Endothelial cell of umbilical vein (primary cell): ENCODE data around the gene KLHL34. TPM values are rescaled to one million over a fixed set of nuclear protein-coding genes. Genes with fewer than 3 reads are reported as not detected.
A peak's percentile ranks its signal among the peaks of the same experiment; 100 is the strongest.

Experiments
- BruUV-seq: library from RNA; stranded (reverse); fragments of 400-500 nt; replicated peaks from 2 replicates; lab custom pipeline; 2021; lab: Mats Ljungman, UMichigan
- CTCF ChIA-PET: fragments of 300-600, 350-600 bp; sonication (Branson Sonifier 250); formaldehyde crosslinking; loops from one replicate; lab custom pipeline; 2021; ENCODE audit warnings: antibody characterized with exemption, inconsistent platforms; lab: Charles Lee
- POLR2A ChIA-PET: fragments of 300-600, 350-600 bp; sonication (Branson Sonifier 250); formaldehyde crosslinking; loops from one replicate; lab custom pipeline; 2021; ENCODE audit warnings: antibody characterized with exemption, inconsistent platforms; lab: Charles Lee
- DNase-seq: peaks from one replicate; pipeline ENCODE4 v3.0.0-alpha.2; 2011; ENCODE audit warnings: low read depth, low spot score
- FAIRE-seq: peaks from 2 replicates; lab custom pipeline; 2011; peaks lifted over from hg19 to GRCh38; lab: Jason Lieb, UNC
- H2AFZ ChIP-seq: 2 replicates; pipeline ENCODE4 v1.6.0; 2012; ENCODE audit warnings: low read depth, low read length, control low read depth, inconsistent platforms
- H3K27ac ChIP-seq: 2 replicates; pipeline ENCODE4 v1.5.1; 2011; ENCODE audit warnings: low read depth, mild to moderate bottlenecking, control low read depth, low read length, moderate library complexity; ENCODE audit not compliant: insufficient read depth
- H3K27me3 ChIP-seq, 2 experiments: 2 replicates each; pipeline versions ENCODE4 v1.6.0 to v1.6.1; 2011; ENCODE audit warnings: low read length in 2 of 2, mixed read lengths in 1 of 2; ENCODE audit not compliant: control insufficient read depth in 2 of 2, insufficient read depth in 2 of 2
- H3K36me3 ChIP-seq, 2 experiments: 2 replicates in 1 of 2; 3 replicates in 1 of 2; pipeline ENCODE4 v1.5.1; 2011; ENCODE audit warnings: low read length in 2 of 2, mild to moderate bottlenecking in 1 of 2, moderate library complexity in 1 of 2; ENCODE audit not compliant: control insufficient read depth in 2 of 2, insufficient read depth in 2 of 2; ENCODE audit errors: extremely low read depth in 1 of 2
- H3K4me1 ChIP-seq: 3 replicates; pipeline ENCODE4 v1.5.1; 2011; ENCODE audit warnings: mild to moderate bottlenecking, low read length; ENCODE audit not compliant: control insufficient read depth, insufficient read depth; ENCODE audit errors: extremely low read depth
- H3K4me2 ChIP-seq: 2 replicates; pipeline ENCODE4 v1.6.1; 2011; ENCODE audit warnings: low read length, control low read depth, mixed read lengths; ENCODE audit not compliant: insufficient read depth
- H3K4me3 ChIP-seq, 3 experiments: fragments of 200-600 bp in 1 of 3; sonication (generic), shearing (Covaris generic) in 1 of 3; replicated peaks in 1 of 3; 2 replicates each; pipeline ENCODE4 v1.5.1; 2011 to 2016; ENCODE audit warnings: control low read depth in 3 of 3, low read length in 3 of 3, mild to moderate bottlenecking in 2 of 3, inconsistent platforms in 1 of 3, low read depth in 1 of 3, moderate library complexity in 1 of 3; ENCODE audit not compliant: insufficient read depth in 1 of 3
- H3K79me2 ChIP-seq: 2 replicates; pipeline ENCODE4 v1.6.0; 2012; ENCODE audit warnings: low read length, inconsistent platforms; ENCODE audit not compliant: control insufficient read depth, insufficient read depth
- H3K9ac ChIP-seq: replicated peaks from 2 replicates; pipeline ENCODE3; 2011; ENCODE audit warnings: low read length, control low read depth; ENCODE audit not compliant: insufficient read depth; ENCODE audit errors: extremely low read depth
- H3K9me1 ChIP-seq: replicated peaks from 3 replicates; pipeline ENCODE4 v1.6.0; 2011; ENCODE audit warnings: mild to moderate bottlenecking, low read length; ENCODE audit not compliant: control insufficient read depth, insufficient read depth; ENCODE audit errors: extremely low read depth
- H3K9me3 ChIP-seq: replicated peaks from 2 replicates; pipeline ENCODE4 v1.5.1; 2012; ENCODE audit warnings: low read length, inconsistent platforms; ENCODE audit not compliant: control insufficient read depth, insufficient read depth
- H4K20me1 ChIP-seq: replicated peaks from 2 replicates; pipeline ENCODE3; 2011; ENCODE audit warnings: mild to moderate bottlenecking, low read length; ENCODE audit not compliant: control insufficient read depth, insufficient read depth; ENCODE audit errors: extremely low read depth
- CTCF ChIP-seq, 2 donors: IDR thresholded peaks; 1 replicate in 1 of 2; 2 replicates in 1 of 2; pipeline ENCODE4 v1.5.1; 2011; ENCODE audit warnings: low read length in 2 of 2, mild to moderate bottlenecking in 2 of 2, moderate library complexity in 2 of 2, control low read depth in 1 of 2, inconsistent platforms in 1 of 2, low read depth in 1 of 2; ENCODE audit not compliant: insufficient read depth in 1 of 2; ENCODE audit errors: extremely low read depth in 1 of 2
- EZH2 ChIP-seq: IDR thresholded peaks from 2 replicates; pipeline ENCODE4 v1.6.1; 2012; ENCODE audit warnings: borderline replicate concordance, low read depth, mild to moderate bottlenecking, moderate library complexity, low read length, inconsistent platforms; ENCODE audit not compliant: severe bottlenecking
- FOS ChIP-seq: IDR thresholded peaks from 2 replicates; pipeline ENCODE4 v1.6.1; 2011; ENCODE audit warnings: mild to moderate bottlenecking, low read length, moderate library complexity, borderline replicate concordance; ENCODE audit not compliant: insufficient read depth
- GATA2 ChIP-seq: IDR thresholded peaks from 2 replicates; pipeline ENCODE4 v1.7.0; 2011; ENCODE audit warnings: low read depth, mild to moderate bottlenecking, moderate library complexity, mixed read lengths, low read length; ENCODE audit not compliant: insufficient read length, insufficient read depth
- JUN ChIP-seq: IDR thresholded peaks from 2 replicates; pipeline ENCODE4 v1.6.1; 2011; ENCODE audit warnings: borderline replicate concordance, low read depth; ENCODE audit not compliant: insufficient read length, insufficient read depth
- MYC ChIP-seq: IDR thresholded peaks from one replicate; pipeline ENCODE4 v1.6.1; 2011; ENCODE audit warnings: mild to moderate bottlenecking, low read depth, low read length
- POLR2A ChIP-seq: IDR thresholded peaks from 2 replicates; pipeline ENCODE4 v1.6.1; 2012; ENCODE audit warnings: low read depth, mild to moderate bottlenecking, control low read depth, low read length
- POLR2AphosphoS5 ChIP-seq: IDR thresholded peaks from 2 replicates; pipeline ENCODE4 v1.6.1; 2012; ENCODE audit warnings: low read depth, mild to moderate bottlenecking, control low read depth, low read length, moderate library complexity; ENCODE audit not compliant: insufficient read depth
- dilution Hi-C: fragments of 300-500 bp; cut with MboI; formaldehyde crosslinking; loops from one replicate; pipeline ENCODE4 v1.15.0; 2019; ENCODE audit warnings: low sequenced_read_pairs; ENCODE audit not compliant: extremely low pct_ligation_motif_present
- intact Hi-C: fragments of 100-400 bp; cut with micrococcal nuclease; formaldehyde crosslinking; loops from one replicate; pipeline ENCODE4 v1.10.0; 2022
- polyA plus RNA-seq, 4 experiments: library from polyadenylated mRNA; depleted of rRNA in 3 of 4; stranded (reverse) in 3 of 4; unstranded in 1 of 4; fragments of >200 nt; gene quantifications; 2 replicates each; pipeline versions ENCODE4 v1.2.1 to v1.2.3, GENCODE V29; 2011 to 2012; ENCODE audit warnings: missing spikeins in 1 of 4
- total RNA-seq: library from RNA; stranded (reverse); gene quantifications from 2 replicates; pipeline ENCODE4 v1.2.3, GENCODE V29; 2021
- TF ChIP-seq, protein P1 (sequence below): IDR thresholded peaks from 2 replicates; pipeline ENCODE4 v1.6.1; 2011; ENCODE audit not compliant: insufficient read depth, insufficient read length

Gene KLHL34
- total and polyA plus RNA-seq, 2 donors (not counting 3 experiments of a cell fraction or from before 2014, with no cell fraction given): 0.09 TPM; not detected in 1

GRCh38 chrX:21612154-21612553 lies 46.0 kb downstream of the KLHL34 start:
- no TSS peak for BruUV-seq
- no peaks in the 10 kb centered on the region for H3K36me3 ChIP-seq
- H4K20me1 ChIP-seq: no peaks in the 10 kb centered on the region
- ChIA-PET POLR2A (no interaction called here), CTCF (no interaction called here)
- H3K4me2 ChIP-seq: no peak overlapping the region
- DNase-seq: peak; percentile 1
- H3K27ac ChIP-seq: no peak overlapping the region
- no peaks in the 10 kb centered on the region for H3K9me1 ChIP-seq
- H3K79me2 ChIP-seq: no peaks in the 10 kb centered on the region
- H3K4me3 ChIP-seq: no peak overlapping the region
- dilution Hi-C loops: no loop called here
- no peaks in the 10 kb centered on the region for H3K9me3 ChIP-seq
- no peaks in the 10 kb centered on the region for H3K27me3 ChIP-seq
- no peak overlapping the region for H2AFZ ChIP-seq
- intact Hi-C loops: no loop called here
- no peak for TF ChIP-seq FOS
- no peak for TF ChIP-seq EZH2
- TF ChIP-seq JUN: no peak
- no peak for TF ChIP-seq POLR2A
- no peak for TF ChIP-seq CTCF (IDR thresholded peaks at IDR 0.05; ENCODE audit: extremely low read depth in 1 of 2, insufficient read depth in 1 of 2, low read depth in 1 of 2, low read length in 2 of 2)
- no peak for TF ChIP-seq MYC
- no peak overlapping the region for H3K9ac ChIP-seq
- no peaks in the 10 kb centered on the region for H3K4me1 ChIP-seq
- no peak for FAIRE-seq

- Histone ChIP-seq H3K27me3 (no peaks in the 10 kb centered on the region), H3K27ac (no peak overlapping the region), H2AFZ (no peak overlapping the region), H3K4me2 (no peak overlapping the region), H3K4me3 (no peak overlapping the region), H3K4me1 (no peaks in the 10 kb centered on the region), H3K9ac (no peak overlapping the region), H3K79me2 (no peaks in the 10 kb centered on the region), H3K9me3 (no peaks in the 10 kb centered on the region), H3K9me1 (no peaks in the 10 kb centered on the region), H3K36me3 (no peaks in the 10 kb centered on the region), H4K20me1 (no peaks in the 10 kb centered on the region)
- dilution Hi-C loops (no loop called here), intact Hi-C loops (no loop called here)
- ChIA-PET POLR2A (no interaction called here), CTCF (no interaction called here)
- BruUV-seq: no TSS peak
- TF ChIP-seq JUN (no peak), FOS (no peak), POLR2AphosphoS5 (no peak), CTCF (IDR thresholded peaks at IDR 0.05; ENCODE audit: extremely low read depth in 1 of 2, insufficient read depth in 1 of 2, low read depth in 1 of 2, low read length in 2 of 2) (no peak), GATA2 (no peak), MYC (no peak), POLR2A (no peak), EZH2 (no peak)
- TF ChIP-seq, protein P1, sequence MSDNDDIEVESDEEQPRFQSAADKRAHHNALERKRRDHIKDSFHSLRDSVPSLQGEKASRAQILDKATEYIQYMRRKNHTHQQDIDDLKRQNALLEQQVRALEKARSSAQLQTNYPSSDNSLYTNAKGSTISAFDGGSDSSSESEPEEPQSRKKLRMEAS: no peak
- DNase-seq: no peak
- no peak for FAIRE-seq
These were observed 48.0 kb downstream of the KLHL34 start for GRCh38 chrX:21610168-21610567.
